Tibial nerve (tissue), 4 donors: Measurements from ENCODE around the gene ITPK1. TPM values are rescaled to one million over a fixed set of nuclear protein-coding genes. Genes with fewer than 3 reads are reported as not detected.

Experiments
- DNase-seq, 2 donors: peaks; one replicate each; pipeline ENCODE4 v3.0.0-alpha.2; 2019; ENCODE audit warnings: low spot score in 2 of 2
- H3K27ac ChIP-seq, 4 donors: fragments of 200-600 bp; sonication (generic) in 3 of 4; one replicate each; pipeline ENCODE4 v1.5.1; 2017 to 2019; ENCODE audit warnings: mild to moderate bottlenecking in 1 of 4
- H3K27me3 ChIP-seq, 2 donors: fragments of 200-600 bp; sonication (generic) in 1 of 2; one replicate each; pipeline versions ENCODE4 v1.5.1 to v1.6.0; 2017 to 2019
- H3K36me3 ChIP-seq, 3 donors: fragments of 200-600 bp; sonication (generic); one replicate each; pipeline ENCODE4 v1.5.1; 2018 to 2019
- H3K4me1 ChIP-seq, 4 donors: fragments of 200-600 bp; sonication (generic) in 3 of 4; one replicate each; pipeline ENCODE4 v1.5.1; 2017 to 2019
- H3K4me3 ChIP-seq, 4 donors: fragments of 200-600 bp; sonication (generic) in 3 of 4; one replicate each; pipeline ENCODE4 v1.5.1; 2017 to 2019; ENCODE audit warnings: mild to moderate bottlenecking in 1 of 4, moderate library complexity in 1 of 4
- H3K9me3 ChIP-seq, 4 donors: fragments of 200-600 bp; sonication (generic) in 3 of 4; one replicate each; pipeline ENCODE4 v1.5.1; 2017 to 2019
- EP300 ChIP-seq, 2 donors: sonication (generic); formaldehyde crosslinking; IDR thresholded peaks; one replicate each; pipeline ENCODE4 v1.6.1; 2017; ENCODE audit warnings: antibody characterized with exemption in 2 of 2, mild to moderate bottlenecking in 1 of 2
- POLR2A ChIP-seq, 2 donors: fragments of 450-650 bp; IDR thresholded peaks; one replicate each; pipeline ENCODE4 v1.6.1; 2017; ENCODE audit warnings: antibody characterized with exemption in 2 of 2, mild to moderate bottlenecking in 2 of 2, moderate library complexity in 2 of 2
- WGBS, 2 donors: methylation state at CpG; one replicate each; pipeline ENCODE4 v1.1.5; 2018; 5-methylcytosine and 5-hydroxymethylcytosine counted together
- total RNA-seq, 4 donors: library from RNA; depleted of rRNA; stranded (reverse); fragments of >200 nt; gene quantifications; one replicate each; pipeline ENCODE4 v1.1.0, GENCODE V29; 2016
- TF ChIP-seq, protein P1 (sequence below), 5 experiments: fragments of 200-600 bp in 3 of 5; fragments of 450-650 bp in 2 of 5; sonication (generic) in 3 of 5; IDR thresholded peaks; one replicate each; pipeline ENCODE4 v1.5.1; 2016 to 2019; ENCODE audit warnings: antibody characterized with exemption in 5 of 5, mild to moderate bottlenecking in 3 of 5, moderate library complexity in 2 of 5

Gene ITPK1
- total RNA-seq, 4 donors from 2014 or later: 67.4 to 121 (median 92.5) TPM

GRCh38 chr14:92934196-92935085 lies 181.3 kb downstream of the ITPK1 start:
- Histone ChIP-seq H3K36me3 (peaks cover 0 to 50% (median 6%) of the 10 kb centered on the region in 3 donors), H3K9me3 (no peaks in the 10 kb centered on the region), H3K27me3 (no peaks in the 10 kb centered on the region), H3K4me3 (no peak overlapping the region), H3K4me1 (peaks cover 0 to 6% (median 0%) of the 10 kb centered on the region in 4 donors), H3K27ac (no peak overlapping the region)
- DNase-seq: no peak
- 71 to 79% methylated on average over 17 to 18 of the region's 19 CpGs for WGBS, 2 donors
- TF ChIP-seq, protein P1, sequence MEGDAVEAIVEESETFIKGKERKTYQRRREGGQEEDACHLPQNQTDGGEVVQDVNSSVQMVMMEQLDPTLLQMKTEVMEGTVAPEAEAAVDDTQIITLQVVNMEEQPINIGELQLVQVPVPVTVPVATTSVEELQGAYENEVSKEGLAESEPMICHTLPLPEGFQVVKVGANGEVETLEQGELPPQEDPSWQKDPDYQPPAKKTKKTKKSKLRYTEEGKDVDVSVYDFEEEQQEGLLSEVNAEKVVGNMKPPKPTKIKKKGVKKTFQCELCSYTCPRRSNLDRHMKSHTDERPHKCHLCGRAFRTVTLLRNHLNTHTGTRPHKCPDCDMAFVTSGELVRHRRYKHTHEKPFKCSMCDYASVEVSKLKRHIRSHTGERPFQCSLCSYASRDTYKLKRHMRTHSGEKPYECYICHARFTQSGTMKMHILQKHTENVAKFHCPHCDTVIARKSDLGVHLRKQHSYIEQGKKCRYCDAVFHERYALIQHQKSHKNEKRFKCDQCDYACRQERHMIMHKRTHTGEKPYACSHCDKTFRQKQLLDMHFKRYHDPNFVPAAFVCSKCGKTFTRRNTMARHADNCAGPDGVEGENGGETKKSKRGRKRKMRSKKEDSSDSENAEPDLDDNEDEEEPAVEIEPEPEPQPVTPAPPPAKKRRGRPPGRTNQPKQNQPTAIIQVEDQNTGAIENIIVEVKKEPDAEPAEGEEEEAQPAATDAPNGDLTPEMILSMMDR (IDR thresholded peaks at IDR 0.05): no peak
- TF ChIP-seq POLR2A (IDR thresholded peaks at IDR 0.05) (no peak), EP300 (IDR thresholded peaks at IDR 0.05) (no peak)

DNA sequence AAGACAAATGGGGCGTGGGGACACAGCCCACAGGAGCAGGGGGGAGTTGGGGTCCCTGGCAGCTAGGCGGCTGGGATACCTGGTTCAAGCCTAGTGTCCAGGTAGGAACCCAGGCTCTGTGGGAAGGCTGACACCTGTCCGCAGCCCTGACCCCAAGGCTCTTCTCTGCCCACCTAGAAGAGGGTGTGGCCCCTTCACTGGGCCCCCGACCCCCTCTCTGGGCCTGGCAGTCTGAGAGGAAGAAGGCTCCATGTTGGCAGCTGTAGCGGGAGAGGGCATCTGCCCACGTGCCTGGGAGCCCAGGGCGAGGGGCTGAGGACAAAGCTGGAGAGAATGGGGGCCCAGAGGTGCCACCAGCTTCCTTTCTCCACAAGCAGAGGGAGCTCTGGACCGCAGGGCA lies 182.2 kb downstream of the ITPK1 start:
- no peak for DNase-seq
- WGBS, 2 donors: 68 to 78% methylated on average over 6 to 8 of the region's 8 CpGs
- Histone ChIP-seq H3K36me3 (peaks cover 0 to 40% (median 6%) of the 10 kb centered on the region in 3 donors), H3K27ac (no peak overlapping the region), H3K4me3 (no peak overlapping the region), H3K4me1 (peaks cover 0 to 6% (median 0%) of the 10 kb centered on the region in 4 donors), H3K9me3 (no peaks in the 10 kb centered on the region), H3K27me3 (no peaks in the 10 kb centered on the region)
- TF ChIP-seq EP300 (IDR thresholded peaks at IDR 0.05) (no peak), POLR2A (IDR thresholded peaks at IDR 0.05) (no peak)
- TF ChIP-seq, protein P1 (IDR thresholded peaks at IDR 0.05): no peak

- no peak for DNase-seq
- TF ChIP-seq POLR2A (IDR thresholded peaks at IDR 0.05): no peak
- no peak for TF ChIP-seq EP300 (IDR thresholded peaks at IDR 0.05)
- TF ChIP-seq, protein P1 (IDR thresholded peaks at IDR 0.05): no peak
- Histone ChIP-seq H3K27ac (no peak overlapping the region), H3K4me1 (peaks cover 0 to 6% (median 0%) of the 10 kb centered on the region in 4 donors), H3K27me3 (no peaks in the 10 kb centered on the region), H3K9me3 (no peaks in the 10 kb centered on the region), H3K36me3 (peaks cover 0 to 33% (median 6%) of the 10 kb centered on the region in 3 donors), H3K4me3 (no peak overlapping the region)
- 65% methylated on average over 33 to 35 of the region's 35 CpGs for WGBS, 2 donors
These were observed 183.0 kb downstream of the ITPK1 start for GRCh38 chr14:92932448-92933395.

DNA sequence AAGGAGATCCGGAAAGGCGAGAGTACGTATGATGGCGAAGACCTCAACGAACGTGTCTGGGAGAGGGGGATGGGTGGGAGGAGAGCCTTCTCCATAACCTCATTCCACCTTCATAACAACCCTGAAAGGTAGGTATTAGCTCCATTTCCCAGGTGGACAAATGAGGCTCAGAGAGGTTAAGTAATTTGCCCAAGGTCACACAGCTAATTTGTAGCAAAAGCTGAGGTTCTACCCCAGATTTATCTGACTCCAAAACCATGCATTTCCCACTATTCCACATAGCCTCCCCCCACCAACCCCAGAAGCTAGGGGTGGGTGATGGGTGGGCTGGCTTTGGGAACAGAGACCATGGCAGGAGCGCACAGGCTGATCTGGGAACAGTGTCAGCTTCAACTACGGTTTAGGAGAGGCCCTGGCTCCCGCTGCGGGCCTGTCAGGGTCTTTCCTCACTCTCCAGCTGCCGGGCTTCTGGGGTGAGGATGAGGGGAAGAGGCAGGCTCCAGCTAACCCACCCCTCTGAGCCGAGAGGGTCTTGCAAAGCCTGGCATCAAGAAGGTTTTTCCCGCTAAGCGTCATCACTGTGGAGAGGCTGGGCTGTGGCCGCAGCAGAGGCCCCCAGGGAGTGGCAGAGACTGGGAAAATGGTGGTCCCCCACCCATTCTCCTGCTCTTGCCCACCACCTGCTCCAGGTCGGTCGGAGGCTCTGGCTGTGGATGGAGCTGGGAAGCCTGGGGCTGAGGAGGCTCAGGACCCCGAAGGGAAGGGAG lies 183.9 kb downstream of the ITPK1 start:
- H3K4me3 ChIP-seq: no peak overlapping the region
- H3K27ac ChIP-seq: peak overlapping the region in 1 of 4 donors; percentile 17
- no peaks in the 10 kb centered on the region for H3K9me3 ChIP-seq
- WGBS, 2 donors: 79% methylated on average over 18 of the region's 18 CpGs
- peaks cover 0 to 6% (median 0%) of the 10 kb centered on the region in 4 donors for H3K4me1 ChIP-seq
- no peaks in the 10 kb centered on the region for H3K27me3 ChIP-seq
- no peak for DNase-seq
- TF ChIP-seq, protein P1 (IDR thresholded peaks at IDR 0.05): no peak
- TF ChIP-seq POLR2A (IDR thresholded peaks at IDR 0.05) (no peak), EP300 (IDR thresholded peaks at IDR 0.05) (no peak)
- H3K36me3 ChIP-seq: peaks cover 0 to 24% (median 6%) of the 10 kb centered on the region in 3 donors
